Psoas muscle (tissue), 8 donors: ENCODE data around the gene ADAMTS18. TPM values are rescaled to one million over a fixed set of nuclear protein-coding genes. Genes with fewer than 3 reads are reported as not detected.
"Not testable (repeated sequence)": the region's sequence is repeated elsewhere in the genome, so short reads cannot be mapped to it uniquely, and the experiment has no call there.

ENCODE experiments used
- ATAC-seq, 4 donors: fragments of 200-7000 bp; cut with Tn5 transposase; one replicate each; pipeline ENCODE4 v1.9.1; 2020; ENCODE audit warnings: moderate library complexity in 3 of 4, mild to moderate bottlenecking in 2 of 4
- DNase-seq, 2 donors: peaks; one replicate each; pipeline ENCODE4 v3.0.0-alpha.2; 2020
- H3K27ac ChIP-seq: fragments of 200-600 bp; one replicate; pipeline ENCODE4 v1.8.0; 2022
- H3K27me3 ChIP-seq, 3 donors: fragments of 200-600 bp in 1 of 3; one replicate each; pipeline versions ENCODE4 v1.6.1 to v1.8.0; 2013 to 2022; ENCODE audit warnings: low read length in 2 of 3, mild to moderate bottlenecking in 2 of 3, moderate library complexity in 1 of 3; ENCODE audit not compliant: insufficient read depth in 3 of 3
- H3K36me3 ChIP-seq, 2 donors: fragments of 200-600 bp in 1 of 2; one replicate each; pipeline versions ENCODE4 v1.6.1 to v1.8.0; 2013 to 2022; ENCODE audit warnings: low read depth in 1 of 2, mild to moderate bottlenecking in 1 of 2, moderate library complexity in 1 of 2; ENCODE audit not compliant: insufficient read depth in 1 of 2
- H3K4me1 ChIP-seq: fragments of 200-600 bp; one replicate; pipeline ENCODE4 v1.8.0; 2022
- H3K4me3 ChIP-seq: fragments of 200-600 bp; one replicate; pipeline ENCODE4 v1.8.0; 2022; ENCODE audit warnings: mild to moderate bottlenecking
- H3K9me3 ChIP-seq: fragments of 200-600 bp; one replicate; pipeline ENCODE4 v1.8.0; 2022
- WGBS, 3 donors: extraction: QIAGEN DNeasy Blood & Tissue Kit; methylation state at CpG; one replicate each; pipeline versions ENCODE4 v1.1.6 to v1.1.7; 2013; 5-methylcytosine and 5-hydroxymethylcytosine counted together
- intact Hi-C, 2 donors: fragments of 100-400 bp; cut with DNase I; formaldehyde crosslinking; loops; one replicate each; pipeline versions ENCODE4 v1.11.0 to v1.14.2; 2022
- polyA plus RNA-seq, 3 donors: library from polyadenylated mRNA; stranded (reverse); fragments of 200-250 nt; gene quantifications; one replicate each; pipeline ENCODE4 v1.2.3, GENCODE V29; 2013
- total RNA-seq, 4 donors: library from RNA; stranded (reverse); fragmentation: NEBNext Ultra II Directional in 2 of 4; extraction: Animal tissue kit (Norgen Biotek cat#: 25700) in 2 of 4; gene quantifications; one replicate each; pipeline versions ENCODE4 v1.2.1 to v1.2.4, GENCODE V29; 2021 to 2023
- TF ChIP-seq, protein P1 (sequence below): fragments of 200-600 bp; IDR thresholded peaks from one replicate; pipeline ENCODE4 v1.8.0; 2022; ENCODE audit warnings: antibody characterized with exemption
- donor health status: healthy with polysubstance abuse.
- donor health status: DM: no; HTN: no; CAD: no; lungs with moderate emphysema.
- donor health status: Bipolar disorder and iron deficiency.
- donor health status: healthy.
- donor health status: DM: yes; HTN: yes; CAD: no.
- donor health status: DM: no; HTN: no; CAD: no.
- donor health status: DM: no; HTN: no; CAD: no.
- donor health status: DM: yes; HTN: yes; CAD: no.

The ADAMTS18 gene
- total and polyA plus RNA-seq, 7 donors = 0.01 to 0.28 (median 0.03) TPM; not detected in 4

- no peaks in the 10 kb centered on the region for H3K9me3 ChIP-seq
- WGBS, 3 donors = 14 to 31% (median 20%) methylated on average over 8 of the region's 8 CpGs
- TF ChIP-seq, protein P1, sequence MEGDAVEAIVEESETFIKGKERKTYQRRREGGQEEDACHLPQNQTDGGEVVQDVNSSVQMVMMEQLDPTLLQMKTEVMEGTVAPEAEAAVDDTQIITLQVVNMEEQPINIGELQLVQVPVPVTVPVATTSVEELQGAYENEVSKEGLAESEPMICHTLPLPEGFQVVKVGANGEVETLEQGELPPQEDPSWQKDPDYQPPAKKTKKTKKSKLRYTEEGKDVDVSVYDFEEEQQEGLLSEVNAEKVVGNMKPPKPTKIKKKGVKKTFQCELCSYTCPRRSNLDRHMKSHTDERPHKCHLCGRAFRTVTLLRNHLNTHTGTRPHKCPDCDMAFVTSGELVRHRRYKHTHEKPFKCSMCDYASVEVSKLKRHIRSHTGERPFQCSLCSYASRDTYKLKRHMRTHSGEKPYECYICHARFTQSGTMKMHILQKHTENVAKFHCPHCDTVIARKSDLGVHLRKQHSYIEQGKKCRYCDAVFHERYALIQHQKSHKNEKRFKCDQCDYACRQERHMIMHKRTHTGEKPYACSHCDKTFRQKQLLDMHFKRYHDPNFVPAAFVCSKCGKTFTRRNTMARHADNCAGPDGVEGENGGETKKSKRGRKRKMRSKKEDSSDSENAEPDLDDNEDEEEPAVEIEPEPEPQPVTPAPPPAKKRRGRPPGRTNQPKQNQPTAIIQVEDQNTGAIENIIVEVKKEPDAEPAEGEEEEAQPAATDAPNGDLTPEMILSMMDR = no peak
- H3K27me3 ChIP-seq = no peaks in the 10 kb centered on the region
- H3K4me3 ChIP-seq = no peak overlapping the region
- H3K27ac ChIP-seq = no peak overlapping the region
- no peaks in the 10 kb centered on the region for H3K36me3 ChIP-seq
- ATAC-seq (no peak), DNase-seq (no peak)
- intact Hi-C loops = loop anchor here in 1 of 2 donors (10.0 kb wide), 1 partner anchor 63 kb away; no protein-coding TSS in a partner anchor
- H3K4me1 ChIP-seq = no peaks in the 10 kb centered on the region
Observed at GRCh38 chr16:77271532-77272426, 163.1 kb downstream of the ADAMTS18 start.

DNA sequence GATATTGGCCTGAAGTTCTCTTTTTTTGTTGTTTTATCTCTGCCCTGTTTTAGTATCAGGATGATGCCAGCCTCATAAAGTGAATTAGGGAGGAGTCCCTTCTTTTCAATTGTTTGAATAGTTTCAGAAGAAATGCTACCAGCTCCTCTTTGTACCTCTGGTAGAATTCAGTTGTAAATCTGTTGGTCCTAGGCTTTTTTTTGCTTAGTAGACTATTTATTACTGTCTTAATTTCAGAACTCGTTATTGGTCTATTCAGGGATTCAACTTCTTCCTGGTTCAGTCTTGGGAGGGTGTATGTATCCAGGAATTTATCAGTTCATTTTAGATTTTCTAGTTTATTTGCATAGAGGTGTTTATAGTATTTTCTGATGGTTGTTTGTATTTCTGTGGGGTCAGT is 168.6 kb downstream of the ADAMTS18 start:
- DNase-seq, H3K27me3 ChIP-seq, H3K36me3 ChIP-seq, H3K9me3 ChIP-seq, H3K27ac ChIP-seq, H3K4me3 ChIP-seq, ATAC-seq, H3K4me1 ChIP-seq, intact Hi-C loops: not testable (repeated sequence)
- WGBS, 3 donors = 71 to 81% (median 73%) methylated on average over 1 of the region's 1 CpG

- TF ChIP-seq, protein P1 = no peak
- ATAC-seq = no peak
- intact Hi-C loops = no loop called here
- WGBS, 3 donors = 46 to 61% (median 49%) methylated on average over 3 of the region's 3 CpGs
- H3K36me3 ChIP-seq = no peaks in the 10 kb centered on the region
- H3K4me3 ChIP-seq = no peak overlapping the region
- H3K27ac ChIP-seq = no peak overlapping the region
- H3K4me1 ChIP-seq = no peaks in the 10 kb centered on the region
- no peak for DNase-seq
- no peaks in the 10 kb centered on the region for H3K27me3 ChIP-seq
- H3K9me3 ChIP-seq = no peaks in the 10 kb centered on the region
Observed at GRCh38 chr16:77262971-77263370, 171.9 kb downstream of the ADAMTS18 start.

GRCh38 chr16:77250400-77250799 is 184.4 kb downstream of the ADAMTS18 start:
- intact Hi-C loops = no loop called here
- 74 to 82% (median 78%) methylated on average over 4 of the region's 4 CpGs for WGBS, 3 donors
- no peak overlapping the region for H3K27ac ChIP-seq
- H3K4me1 ChIP-seq = no peaks in the 10 kb centered on the region
- TF ChIP-seq, protein P1 = no peak
- H3K27me3 ChIP-seq = no peaks in the 10 kb centered on the region
- no peaks in the 10 kb centered on the region for H3K36me3 ChIP-seq
- no peaks in the 10 kb centered on the region for H3K9me3 ChIP-seq
- H3K4me3 ChIP-seq = no peak overlapping the region
- no peak for DNase-seq
- ATAC-seq = no peak

DNA sequence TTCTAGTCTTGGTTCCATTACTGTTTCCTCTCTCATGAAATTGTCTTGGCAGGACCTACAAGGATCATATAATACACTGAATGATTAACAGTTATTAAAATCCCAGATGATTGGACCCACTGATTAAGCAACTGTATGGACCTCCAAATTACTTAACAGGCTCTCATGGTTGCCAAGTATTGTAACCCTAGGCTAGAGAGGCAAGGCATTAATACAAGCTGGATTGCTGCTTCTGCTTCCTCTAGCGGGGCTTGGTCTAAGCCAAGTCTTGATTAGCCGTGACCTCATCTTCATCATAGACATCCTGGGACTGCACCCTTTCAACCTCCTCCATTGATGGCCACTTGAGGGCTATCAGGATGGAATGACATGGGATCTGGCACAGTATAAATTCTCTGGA is 188.7 kb downstream of the ADAMTS18 start:
- Histone ChIP-seq H3K27ac (no peak overlapping the region), H3K36me3 (no peaks in the 10 kb centered on the region), H3K27me3 (no peaks in the 10 kb centered on the region), H3K4me3 (no peak overlapping the region), H3K9me3 (no peaks in the 10 kb centered on the region), H3K4me1 (no peaks in the 10 kb centered on the region)
- 54 to 58% (median 58%) methylated on average over 2 of the region's 2 CpGs for WGBS, 3 donors
- TF ChIP-seq, protein P1 = no peak
- no peak for DNase-seq
- no peak for ATAC-seq
- intact Hi-C loops = no loop called here

- H3K4me1 ChIP-seq, DNase-seq, H3K27ac ChIP-seq, H3K27me3 ChIP-seq, H3K9me3 ChIP-seq, ATAC-seq, H3K36me3 ChIP-seq, H3K4me3 ChIP-seq, intact Hi-C loops: not testable (repeated sequence)
- 92 to 95% (median 94%) methylated on average over 5 of the region's 5 CpGs for WGBS, 3 donors
Observed at GRCh38 chr16:77242471-77242870, 192.4 kb downstream of the ADAMTS18 start.
